Measurements from ENCODE around the gene ADAMTS1.

ADAMTS1 gene

DNA sequence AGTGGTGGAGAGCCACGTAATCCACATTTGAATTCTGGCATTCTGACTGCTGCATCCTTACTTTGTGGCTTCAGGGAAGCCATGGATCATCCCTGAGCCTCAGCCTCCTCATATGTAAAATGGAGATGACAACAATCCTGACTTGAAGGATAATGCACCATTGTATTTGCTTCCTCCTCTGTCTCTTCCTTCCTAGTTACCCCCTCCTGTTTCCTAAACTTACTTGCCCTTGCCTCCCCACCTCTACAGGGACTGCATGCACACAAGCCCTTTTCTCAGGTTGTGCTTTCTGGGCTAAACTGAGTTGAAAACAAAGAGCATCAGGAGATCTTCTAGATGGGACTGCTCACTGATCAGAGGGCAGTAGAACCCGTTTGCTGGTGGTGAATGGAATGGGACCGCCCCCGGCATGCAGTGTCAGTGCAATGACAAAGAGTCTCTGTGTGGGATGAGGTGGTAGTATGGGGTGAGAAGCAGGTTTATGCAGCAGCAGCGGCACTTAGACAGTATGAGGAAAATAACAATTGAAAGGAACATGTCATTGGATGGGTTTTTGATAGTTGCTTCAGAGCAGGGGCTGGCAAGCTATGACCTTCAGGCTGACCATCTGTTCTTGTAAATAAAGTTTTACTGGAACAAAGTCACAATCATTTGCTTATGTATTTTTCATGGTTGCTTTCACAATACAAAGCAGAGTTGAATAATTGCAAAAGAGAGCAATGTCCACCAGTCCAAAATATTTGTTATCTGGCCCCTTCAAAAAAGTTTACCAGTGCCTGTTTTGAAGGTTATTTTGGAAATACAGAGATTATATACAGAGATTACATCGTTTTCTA lies 6.1 kb upstream of the ADAMTS1 start:
- TF ChIP-seq, protein P1, sequence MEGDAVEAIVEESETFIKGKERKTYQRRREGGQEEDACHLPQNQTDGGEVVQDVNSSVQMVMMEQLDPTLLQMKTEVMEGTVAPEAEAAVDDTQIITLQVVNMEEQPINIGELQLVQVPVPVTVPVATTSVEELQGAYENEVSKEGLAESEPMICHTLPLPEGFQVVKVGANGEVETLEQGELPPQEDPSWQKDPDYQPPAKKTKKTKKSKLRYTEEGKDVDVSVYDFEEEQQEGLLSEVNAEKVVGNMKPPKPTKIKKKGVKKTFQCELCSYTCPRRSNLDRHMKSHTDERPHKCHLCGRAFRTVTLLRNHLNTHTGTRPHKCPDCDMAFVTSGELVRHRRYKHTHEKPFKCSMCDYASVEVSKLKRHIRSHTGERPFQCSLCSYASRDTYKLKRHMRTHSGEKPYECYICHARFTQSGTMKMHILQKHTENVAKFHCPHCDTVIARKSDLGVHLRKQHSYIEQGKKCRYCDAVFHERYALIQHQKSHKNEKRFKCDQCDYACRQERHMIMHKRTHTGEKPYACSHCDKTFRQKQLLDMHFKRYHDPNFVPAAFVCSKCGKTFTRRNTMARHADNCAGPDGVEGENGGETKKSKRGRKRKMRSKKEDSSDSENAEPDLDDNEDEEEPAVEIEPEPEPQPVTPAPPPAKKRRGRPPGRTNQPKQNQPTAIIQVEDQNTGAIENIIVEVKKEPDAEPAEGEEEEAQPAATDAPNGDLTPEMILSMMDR (IDR thresholded peaks at IDR 0.05; ENCODE audit: low read depth, low read length) = no peak
- H3K4me3 ChIP-seq (replicated peaks in 1 of 2; ENCODE audit: low read depth in 2 of 2, low read length in 2 of 2) = no peak overlapping the region
- DNase-seq (ENCODE audit: low read depth in 2 of 2) = no peak

DNA sequence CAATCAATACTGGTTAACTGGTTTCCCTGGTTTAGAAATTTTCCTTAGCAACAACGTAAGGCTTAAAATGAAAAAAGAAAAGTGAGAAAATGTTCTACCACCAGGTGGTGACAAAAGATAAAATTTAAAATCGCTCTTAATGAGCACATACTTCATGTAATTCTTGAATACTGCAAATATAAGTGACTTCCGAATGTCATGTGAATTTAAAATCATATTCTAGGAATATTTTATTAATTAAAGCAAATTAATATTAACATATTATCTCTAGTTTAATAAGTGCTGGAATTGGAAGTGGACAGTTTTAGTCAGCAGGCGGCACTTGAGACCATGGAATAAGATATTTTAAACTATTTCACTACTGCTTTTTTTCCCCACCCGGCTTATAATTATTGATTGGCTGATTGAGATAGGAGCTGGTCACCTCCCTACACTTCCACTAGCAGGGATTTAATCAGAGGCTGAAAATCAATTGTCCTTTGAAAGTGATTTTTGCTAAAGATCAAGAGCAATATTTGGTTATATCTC lies 5.0 kb upstream of the ADAMTS1 start:
- TF ChIP-seq, protein P1 (IDR thresholded peaks at IDR 0.05; ENCODE audit: low read depth, low read length) = peak; percentile 50
- peak; percentile 73 to 80 for DNase-seq (ENCODE audit: low read depth in 2 of 2)
- no peak overlapping the region for H3K4me3 ChIP-seq (replicated peaks in 1 of 2; ENCODE audit: low read depth in 2 of 2, low read length in 2 of 2)

DNA sequence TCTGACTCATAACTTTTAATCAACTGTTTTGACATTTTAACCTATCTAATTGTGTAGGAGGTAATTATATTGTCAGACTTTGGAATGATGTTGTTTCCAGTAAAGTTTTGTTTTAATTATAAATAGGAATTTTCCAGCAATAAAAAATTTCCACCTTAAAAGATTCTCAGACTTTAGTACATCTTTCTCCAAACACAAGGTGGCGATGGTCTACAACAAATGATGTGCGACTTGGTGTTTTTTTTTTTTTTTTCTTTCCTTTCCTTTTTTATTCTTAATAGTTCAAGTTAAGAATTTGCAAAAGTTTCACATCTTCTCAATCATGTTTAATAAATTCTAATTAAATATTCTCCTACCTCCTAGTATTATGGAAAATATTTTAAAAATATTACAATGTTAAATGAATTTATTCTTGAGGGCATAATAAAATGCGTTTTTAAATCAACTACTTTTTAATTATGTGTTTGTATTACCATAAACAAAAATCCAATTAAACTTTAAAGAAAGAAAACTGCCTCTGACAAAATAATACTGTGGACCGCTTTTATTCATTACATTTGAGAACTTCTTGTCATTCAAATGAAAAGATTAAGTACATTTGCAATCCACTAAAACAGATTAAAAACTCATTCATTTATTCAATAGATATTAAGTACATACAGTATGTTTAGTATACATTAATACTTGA lies 4.4 kb upstream of the ADAMTS1 start:
- TF ChIP-seq, protein P1 (IDR thresholded peaks at IDR 0.05; ENCODE audit: low read depth, low read length) = peak; percentile 53
- H3K4me3 ChIP-seq (replicated peaks in 1 of 2; ENCODE audit: low read depth in 2 of 2, low read length in 2 of 2) = no peak overlapping the region
- DNase-seq (ENCODE audit: low read depth in 2 of 2) = peak; percentile 84

DNA sequence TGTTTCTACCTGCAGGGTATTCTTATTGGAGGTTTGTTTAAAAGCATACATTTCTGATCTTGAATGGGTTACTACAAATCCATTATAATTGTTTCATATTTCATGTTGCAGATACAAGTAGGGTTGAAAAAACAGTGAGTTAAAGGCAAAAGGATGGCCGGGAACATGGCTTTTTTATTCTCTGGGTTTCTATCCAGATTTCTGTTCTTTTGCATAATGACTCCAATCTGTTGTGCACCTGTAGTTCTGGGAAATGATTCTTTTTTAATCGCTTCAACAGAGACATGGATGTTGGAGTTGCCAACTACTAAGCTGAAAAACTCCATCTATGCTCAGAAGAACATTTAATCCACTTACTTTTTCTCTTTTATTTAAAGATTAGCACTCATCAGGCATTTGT lies 2.7 kb upstream of the ADAMTS1 start:
- TF ChIP-seq, protein P1 (IDR thresholded peaks at IDR 0.05; ENCODE audit: low read depth, low read length) = no peak
- H3K4me3 ChIP-seq (replicated peaks in 1 of 2; ENCODE audit: low read depth in 2 of 2, low read length in 2 of 2) = no peak overlapping the region
- DNase-seq (ENCODE audit: low read depth in 2 of 2) = no peak

DNA sequence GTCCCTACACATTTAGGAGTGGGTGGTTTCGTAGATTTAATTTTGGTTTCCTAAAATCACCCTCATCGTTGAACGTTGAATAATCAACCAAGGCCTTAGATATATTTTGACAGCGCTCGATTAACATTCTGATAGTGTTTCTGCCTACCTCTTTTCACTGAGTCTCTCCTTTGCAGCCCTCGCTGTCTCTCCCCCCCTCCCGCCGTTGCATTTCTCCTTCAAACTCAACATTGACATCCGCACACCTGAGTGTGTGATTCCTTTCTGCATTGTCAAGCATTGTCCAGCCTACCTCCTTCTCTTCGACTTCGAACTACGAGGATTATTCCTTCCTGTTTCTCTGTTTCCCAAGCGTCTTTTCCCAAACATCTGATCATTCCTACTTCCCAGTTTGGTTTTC lies 1.8 kb upstream of the ADAMTS1 start:
- peak overlapping the region; percentile 79 to 98 for H3K4me3 ChIP-seq (replicated peaks in 1 of 2; ENCODE audit: low read depth in 2 of 2, low read length in 2 of 2)
- DNase-seq (ENCODE audit: low read depth in 2 of 2) = peak in 1 of 2 donors; percentile 2
- TF ChIP-seq, protein P1 (IDR thresholded peaks at IDR 0.05; ENCODE audit: low read depth, low read length) = no peak

DNA sequence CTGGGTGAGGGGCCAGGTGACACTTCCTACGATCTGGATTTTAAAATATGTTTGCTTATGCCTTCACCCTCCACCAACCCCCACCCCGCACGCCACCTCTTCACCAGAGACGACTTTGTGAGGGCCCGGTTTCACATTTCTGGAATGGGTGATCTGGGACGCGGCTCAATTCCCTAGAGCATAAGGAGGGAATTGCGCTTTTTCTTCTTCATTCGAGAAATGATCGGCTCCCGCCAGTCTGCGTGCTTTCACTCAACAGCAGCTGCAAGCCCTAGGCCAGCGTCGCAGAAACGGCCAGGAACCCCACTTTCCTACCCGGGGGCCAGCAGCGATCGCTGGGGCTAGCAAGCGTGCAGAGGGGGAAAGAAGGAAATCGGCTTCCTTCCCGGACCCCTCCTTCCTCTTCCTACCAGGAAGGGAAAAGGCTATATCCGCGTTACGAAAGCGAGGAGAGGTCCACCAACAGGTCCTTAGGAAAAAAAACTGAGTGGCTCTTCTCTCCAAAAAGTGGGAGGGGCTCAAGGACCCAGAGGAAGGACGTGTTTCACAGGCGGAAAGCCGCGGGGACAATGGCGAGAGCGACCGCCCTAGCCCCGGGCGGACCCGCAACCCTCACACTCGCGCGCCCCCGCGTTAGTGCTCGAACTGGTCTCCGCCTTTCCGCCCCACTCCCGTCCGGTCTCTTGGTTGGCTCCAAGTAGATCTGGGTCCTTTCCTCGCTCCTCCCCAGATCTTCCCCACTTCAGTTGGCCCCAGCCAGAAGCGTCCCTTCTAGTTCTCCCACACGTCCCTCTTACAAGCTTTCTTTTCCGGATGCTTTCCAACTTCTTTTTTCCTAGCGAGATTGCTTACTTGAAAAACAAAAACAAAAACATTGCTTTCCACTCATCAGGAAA lies 1.1 kb upstream of the ADAMTS1 start:
- TF ChIP-seq, protein P1 (IDR thresholded peaks at IDR 0.05; ENCODE audit: low read depth, low read length) = peak; percentile 12

More for the DNA sequence above, 1.1 kb upstream of the ADAMTS1 start:
- DNase-seq (ENCODE audit: low read depth in 2 of 2) = peak; percentile 71 to 93
- peak overlapping the region; percentile 79 to 98 for H3K4me3 ChIP-seq (replicated peaks in 1 of 2; ENCODE audit: low read depth in 2 of 2, low read length in 2 of 2)
